Smooth muscle cell of the brain vasculature (primary cell): ENCODE measurements around the gene LIPA.

Source experiments
- DNase-seq: peaks from one replicate; pipeline ENCODE4 v3.0.0-alpha.2; 2012; ENCODE audit warnings: low read depth, low spot score

Gene LIPA

DNA sequence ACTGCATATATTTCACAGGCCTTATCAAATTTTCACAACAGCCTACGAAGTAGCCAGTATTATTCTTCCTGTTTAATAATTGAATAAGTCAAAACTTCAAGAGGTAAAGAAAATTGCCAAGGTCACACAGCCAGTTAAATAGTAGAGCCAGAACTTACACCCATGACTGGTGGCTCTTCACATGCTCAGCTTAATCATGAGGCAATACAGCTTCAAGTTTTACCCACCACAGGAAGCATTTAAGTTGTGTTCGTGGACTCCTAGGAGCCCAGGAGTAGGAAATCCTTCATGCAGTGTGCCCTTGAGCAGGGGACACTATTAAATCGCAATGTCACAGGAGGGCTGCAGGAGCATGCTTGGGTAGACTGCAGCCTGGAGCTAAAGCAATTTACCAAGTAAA is 11.1 kb downstream of the LIPA start:
- no peak for DNase-seq

GRCh38 chr10:89238956-89239644 is 12.5 kb downstream of the LIPA start:
- DNase-seq, result no peak

GRCh38 chr10:89237849-89238248 is 13.7 kb downstream of the LIPA start:
- no peak for DNase-seq

- DNase-seq, result no peak
Measured at GRCh38 chr10:89236226-89236797, 15.3 kb downstream of the LIPA start.

DNA sequence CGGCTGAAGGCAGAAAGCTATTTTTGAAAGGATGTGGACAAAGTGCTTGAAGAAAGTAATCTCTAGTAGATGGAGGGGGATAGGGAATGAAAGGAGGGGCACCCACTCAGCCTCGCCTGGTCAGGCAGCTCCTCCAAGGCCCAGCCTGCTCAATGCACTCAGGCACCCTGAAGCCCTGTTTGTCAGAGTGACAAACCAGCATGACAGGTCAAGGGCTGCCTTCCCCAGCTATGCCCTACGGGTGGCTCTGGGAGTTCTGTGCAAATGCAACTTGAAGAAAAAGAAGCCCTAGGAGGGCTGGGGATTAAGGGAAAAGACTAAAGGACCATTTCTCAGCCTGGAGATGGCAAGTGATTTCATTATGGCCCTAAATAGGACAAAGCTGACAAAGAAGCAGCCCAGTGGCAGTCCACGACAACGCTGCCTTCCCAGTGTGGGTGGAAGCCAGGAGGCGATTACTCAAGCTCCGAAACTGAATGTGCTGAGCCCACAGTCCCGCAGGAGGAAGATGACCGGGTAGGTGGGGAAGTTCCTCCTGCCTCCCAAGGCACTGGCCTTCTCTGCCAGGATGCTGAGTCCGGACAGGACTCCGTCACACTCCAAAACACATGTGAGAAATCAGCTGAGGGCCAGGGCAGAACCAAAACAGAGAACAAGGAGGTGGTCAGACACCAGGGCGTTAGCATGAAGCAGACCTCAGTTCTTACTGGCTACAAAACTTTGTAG is 16.3 kb downstream of the LIPA start:
- no peak for DNase-seq

GRCh38 chr10:89233033-89233432 is 18.5 kb downstream of the LIPA start:
- DNase-seq, result no peak

DNA sequence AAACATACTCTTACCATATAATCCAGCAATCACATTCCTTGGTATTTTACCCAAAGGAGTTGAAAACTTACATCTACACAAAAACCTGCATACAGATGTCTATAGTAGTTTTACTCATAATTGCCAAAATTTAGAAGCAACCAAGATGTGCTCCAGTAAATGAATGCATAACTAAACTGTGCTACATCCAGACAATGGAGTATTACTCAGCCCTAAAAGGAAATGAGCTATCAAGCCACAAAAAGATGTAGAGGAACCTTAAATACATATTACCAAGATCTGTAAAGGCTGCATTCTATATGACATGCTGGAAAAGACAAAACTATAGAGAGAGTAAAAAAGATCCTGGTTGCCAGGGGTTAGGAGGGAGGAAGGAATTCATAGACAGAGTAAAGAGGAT is 22.6 kb downstream of the LIPA start:
- no peak for DNase-seq

- DNase-seq, result no peak
Measured at GRCh38 chr10:89228146-89228545, 23.4 kb downstream of the LIPA start.

DNA sequence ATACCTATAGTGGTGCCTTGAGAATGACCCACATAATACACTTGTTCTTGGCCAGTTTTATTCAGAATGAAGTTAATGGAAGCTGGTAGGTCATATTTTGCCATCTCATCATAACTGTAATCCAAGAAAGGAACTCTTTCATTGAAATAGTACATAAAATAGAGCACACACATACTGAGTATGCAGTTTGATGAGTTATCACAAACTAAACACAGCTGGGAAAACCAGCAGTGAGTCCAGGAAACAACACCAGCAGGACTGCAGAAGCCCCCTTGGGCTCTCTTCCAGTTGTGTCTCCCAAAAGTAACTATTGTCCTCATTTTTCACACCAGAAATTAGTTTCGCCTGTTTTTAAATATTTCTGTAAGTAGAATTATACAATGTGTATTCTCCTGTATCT is 24.7 kb downstream of the LIPA start:
- no peak for DNase-seq

GRCh38 chr10:89224739-89225443 is 26.7 kb downstream of the LIPA start:
- no peak for DNase-seq

DNA sequence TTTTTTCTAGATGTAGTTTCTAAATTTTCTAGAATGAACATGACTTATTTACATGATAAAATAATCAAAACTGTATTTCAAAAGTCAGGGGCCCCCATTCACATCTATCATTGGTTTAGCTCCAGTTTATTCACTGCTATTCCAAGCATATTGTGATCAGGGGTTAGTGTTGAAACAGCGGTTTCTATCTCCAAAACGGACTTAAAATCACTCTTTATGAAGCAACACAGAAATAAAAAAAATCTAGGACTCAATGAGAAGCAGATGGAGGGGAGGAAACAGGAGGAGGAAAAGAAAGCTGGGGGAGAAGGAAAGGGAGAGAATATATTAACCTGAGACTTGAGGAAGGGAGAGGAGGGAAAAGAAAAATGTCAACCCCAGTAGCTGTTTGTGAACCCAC is 29.7 kb downstream of the LIPA start:
- DNase-seq, result no peak

DNA sequence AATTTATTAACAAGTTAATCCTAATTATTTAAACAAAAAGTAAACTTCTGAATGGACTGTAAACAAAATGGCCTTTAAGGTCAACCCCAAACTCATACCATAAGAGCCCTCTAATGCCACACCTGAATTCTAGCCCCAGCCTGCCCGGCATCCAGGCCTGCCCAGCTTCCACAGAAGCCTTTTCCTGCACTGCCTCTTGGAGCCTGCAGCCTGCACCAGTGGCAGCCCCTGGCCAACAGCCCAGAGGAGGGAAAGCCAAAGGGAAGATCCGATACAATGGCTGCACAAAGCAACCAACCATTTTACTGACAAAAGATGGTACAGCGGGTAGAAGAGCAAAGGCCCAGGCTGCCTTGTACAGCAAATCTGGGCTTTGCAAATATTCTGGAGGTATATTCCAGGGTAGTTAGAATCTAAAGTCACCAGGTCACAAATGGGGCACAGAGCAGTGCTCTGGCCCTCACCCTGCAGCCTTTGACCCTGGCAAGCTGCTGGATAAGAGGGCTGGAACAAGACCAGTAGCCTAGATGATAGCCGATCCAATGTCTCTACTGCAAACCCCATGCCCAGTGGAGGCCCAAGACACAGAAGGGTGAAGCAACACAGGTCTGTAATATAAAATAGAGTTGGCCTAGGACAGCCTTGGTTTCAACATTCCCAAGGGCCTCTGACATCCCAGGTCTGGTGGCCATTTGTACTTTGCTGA is 31.9 kb downstream of the LIPA start:
- DNase-seq, result no peak

- DNase-seq, result peak; percentile 59
Measured at GRCh38 chr10:89217057-89217990, 34.3 kb downstream of the LIPA start.

DNA sequence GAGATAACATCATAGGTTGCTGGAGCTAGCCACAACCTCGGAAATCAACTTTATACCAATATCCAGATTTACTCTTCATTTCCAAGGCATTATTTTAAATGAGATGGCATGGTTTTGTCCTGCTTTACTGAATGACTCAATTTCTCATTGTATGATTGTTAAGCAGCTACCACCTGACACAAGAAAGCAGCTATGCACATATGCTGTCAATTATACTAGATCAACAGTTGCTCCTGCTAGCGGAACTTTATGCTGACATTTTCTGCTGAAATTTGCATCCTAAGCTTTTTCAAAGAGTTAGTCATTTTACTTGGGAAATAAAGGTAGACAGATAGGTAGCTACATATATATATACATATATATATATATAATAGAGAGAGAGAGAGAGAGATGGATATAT is 35.5 kb downstream of the LIPA start:
- DNase-seq, result no peak

- no peak for DNase-seq
Measured at GRCh38 chr10:89215511-89215910, 36.1 kb downstream of the LIPA start.

- DNase-seq, result no peak
Measured at GRCh38 chr10:89214566-89215165, 36.9 kb downstream of the LIPA start.

DNA sequence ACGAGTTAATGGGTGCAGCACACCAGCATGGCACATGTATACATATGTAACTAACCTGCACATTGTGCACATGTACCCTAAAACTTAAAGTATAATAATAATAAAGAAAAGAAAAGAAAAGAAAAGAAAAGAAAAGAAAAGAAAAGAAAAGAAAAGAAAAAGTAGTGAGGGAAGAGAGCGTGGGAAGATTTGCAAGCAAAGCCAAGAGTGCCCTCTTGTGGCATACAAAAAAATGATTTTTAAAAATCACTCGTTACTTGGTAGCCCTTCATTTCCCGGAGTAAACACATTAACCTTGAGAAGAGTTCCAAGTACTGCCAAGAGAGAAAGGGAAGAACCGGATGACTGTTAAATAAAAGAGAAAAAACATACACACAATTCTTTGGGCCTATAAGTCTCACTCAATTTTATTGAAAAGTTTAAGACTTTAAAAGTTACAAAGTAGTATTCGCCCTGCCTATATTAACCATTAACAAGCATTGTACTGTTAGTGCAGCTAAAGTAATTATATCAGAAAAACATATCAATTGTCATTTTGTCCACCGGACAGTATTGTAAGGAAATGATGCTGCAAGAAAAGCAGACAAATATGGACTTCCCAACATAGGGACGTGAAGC is 38.3 kb downstream of the LIPA start:
- no peak for DNase-seq

DNA sequence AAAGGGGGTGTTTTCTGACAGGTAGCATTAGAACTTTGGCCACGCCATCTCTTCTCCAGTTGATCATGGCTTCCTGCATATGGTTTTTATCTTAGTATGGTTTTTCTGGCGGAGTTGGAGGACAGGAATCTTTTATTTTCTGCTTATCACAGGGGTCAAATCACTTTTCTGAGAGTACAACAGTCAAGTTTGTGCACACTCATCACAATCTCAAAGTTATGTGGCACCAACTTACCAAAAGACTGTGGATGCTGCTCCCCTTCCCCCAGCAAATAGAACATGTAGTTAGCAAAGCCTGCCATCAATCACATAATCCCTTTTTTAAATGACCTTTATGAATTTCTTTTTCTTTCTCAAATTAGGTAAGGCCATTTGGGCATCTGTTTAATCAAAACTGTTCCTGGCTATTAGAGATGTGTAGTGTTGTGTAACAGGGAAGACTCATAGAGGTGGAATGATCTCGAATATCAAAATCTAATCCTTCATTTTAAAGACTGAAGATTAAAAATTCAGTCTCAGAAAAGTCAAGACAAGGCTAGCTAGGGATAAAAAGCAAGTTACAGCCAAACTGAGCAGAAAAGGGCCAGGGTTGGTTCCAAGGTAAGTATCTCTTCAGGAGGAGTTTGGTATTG is 40.7 kb downstream of the LIPA start:
- DNase-seq, result no peak

DNA sequence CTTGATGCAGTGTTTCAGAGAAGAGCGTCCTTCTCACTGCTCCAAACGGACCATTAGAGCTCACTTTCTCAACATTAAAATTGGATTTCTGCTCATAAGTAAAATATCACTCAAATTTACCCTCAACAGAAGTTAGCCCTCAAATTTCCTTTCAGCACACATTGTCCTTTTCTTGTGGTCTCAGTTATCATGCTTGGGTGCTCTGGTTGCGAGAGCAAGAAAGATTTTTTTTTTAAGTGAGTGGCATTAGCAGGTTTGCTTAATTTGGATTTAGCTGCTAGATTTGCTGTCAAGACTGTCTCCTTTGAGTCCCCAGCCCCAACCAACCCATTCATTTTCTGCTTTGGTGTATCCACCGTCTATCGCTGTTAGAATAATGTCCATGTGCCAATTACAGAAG is 41.9 kb downstream of the LIPA start:
- no peak for DNase-seq
